Mesothelial cell of epicardium (in vitro differentiated cells): ENCODE data around the gene ADAM29. TPM values are rescaled to one million over a fixed set of nuclear protein-coding genes. Genes with fewer than 3 reads are reported as not detected.

Experiments used
- DNase-seq, 2 experiments: peaks; one replicate each; pipeline ENCODE4 v3.0.0; 2021; ENCODE audit warnings: low spot score in 2 of 2; ENCODE audit not compliant: unreplicated experiment in 2 of 2
- H3K27ac Mint-ChIP-seq: 2 replicates; pipeline ENCODE4 v1.8.0; 2021; ENCODE audit warnings: mixed read lengths
- H3K27me3 Mint-ChIP-seq: 2 replicates; pipeline ENCODE4 v1.8.0; 2021; ENCODE audit warnings: low read depth, mixed read lengths
- H3K36me3 Mint-ChIP-seq: 2 replicates; pipeline ENCODE4 v1.8.0; 2021; ENCODE audit warnings: mixed read lengths
- H3K4me1 Mint-ChIP-seq: 2 replicates; pipeline ENCODE4 v1.8.0; 2021; ENCODE audit warnings: mixed read lengths
- H3K4me3 Mint-ChIP-seq: 2 replicates; pipeline ENCODE4 v1.8.0; 2021; ENCODE audit warnings: mild to moderate bottlenecking, moderate library complexity, mixed read lengths
- H3K9me3 Mint-ChIP-seq: 2 replicates; pipeline ENCODE4 v1.8.0; 2021; ENCODE audit warnings: mixed read lengths
- total RNA-seq: library from RNA; stranded (reverse); gene quantifications from 3 replicates; pipeline ENCODE4 v1.2.1, GENCODE V29; 2021
- TF ChIP-seq, protein P1 (sequence below): fragments of 200-600 bp; sonication (generic); IDR thresholded peaks from one replicate; pipeline ENCODE4 v1.5.0; 2021; ENCODE audit warnings: antibody characterized with exemption; ENCODE audit not compliant: unreplicated experiment

Gene ADAM29
- total RNA-seq, 1 donor from 2014 or later: not detected

DNA sequence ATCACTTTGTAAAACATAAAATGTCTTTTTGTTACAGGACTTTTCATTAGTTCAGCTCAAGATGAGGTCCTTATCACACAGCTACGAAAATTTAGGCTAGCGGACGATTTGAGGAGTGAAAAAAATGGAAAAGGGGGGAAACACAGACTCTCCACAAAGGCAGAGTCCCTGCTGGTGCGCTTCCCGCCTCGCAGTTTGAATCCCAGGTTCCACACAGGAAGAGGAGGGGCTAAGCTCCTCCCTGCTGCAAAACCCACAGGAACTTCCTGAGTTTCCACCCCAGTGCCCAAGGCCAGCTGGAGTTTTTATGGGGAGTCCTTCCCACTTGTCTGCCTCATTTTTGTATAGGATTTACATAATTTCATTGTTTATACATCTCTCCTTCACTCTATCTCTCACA lies 11.2 kb downstream of the ADAM29 start:
- no peaks in the 10 kb centered on the region for H3K36me3 Mint-ChIP-seq
- no peak overlapping the region for H3K27ac Mint-ChIP-seq
- DNase-seq: no peak
- TF ChIP-seq, protein P1, sequence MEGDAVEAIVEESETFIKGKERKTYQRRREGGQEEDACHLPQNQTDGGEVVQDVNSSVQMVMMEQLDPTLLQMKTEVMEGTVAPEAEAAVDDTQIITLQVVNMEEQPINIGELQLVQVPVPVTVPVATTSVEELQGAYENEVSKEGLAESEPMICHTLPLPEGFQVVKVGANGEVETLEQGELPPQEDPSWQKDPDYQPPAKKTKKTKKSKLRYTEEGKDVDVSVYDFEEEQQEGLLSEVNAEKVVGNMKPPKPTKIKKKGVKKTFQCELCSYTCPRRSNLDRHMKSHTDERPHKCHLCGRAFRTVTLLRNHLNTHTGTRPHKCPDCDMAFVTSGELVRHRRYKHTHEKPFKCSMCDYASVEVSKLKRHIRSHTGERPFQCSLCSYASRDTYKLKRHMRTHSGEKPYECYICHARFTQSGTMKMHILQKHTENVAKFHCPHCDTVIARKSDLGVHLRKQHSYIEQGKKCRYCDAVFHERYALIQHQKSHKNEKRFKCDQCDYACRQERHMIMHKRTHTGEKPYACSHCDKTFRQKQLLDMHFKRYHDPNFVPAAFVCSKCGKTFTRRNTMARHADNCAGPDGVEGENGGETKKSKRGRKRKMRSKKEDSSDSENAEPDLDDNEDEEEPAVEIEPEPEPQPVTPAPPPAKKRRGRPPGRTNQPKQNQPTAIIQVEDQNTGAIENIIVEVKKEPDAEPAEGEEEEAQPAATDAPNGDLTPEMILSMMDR: no peak
- H3K9me3 Mint-ChIP-seq: peaks cover 6% of the 10 kb centered on the region
- peaks cover 30% of the 10 kb centered on the region for H3K4me1 Mint-ChIP-seq
- H3K27me3 Mint-ChIP-seq: no peaks in the 10 kb centered on the region
- no peak overlapping the region for H3K4me3 Mint-ChIP-seq

DNA sequence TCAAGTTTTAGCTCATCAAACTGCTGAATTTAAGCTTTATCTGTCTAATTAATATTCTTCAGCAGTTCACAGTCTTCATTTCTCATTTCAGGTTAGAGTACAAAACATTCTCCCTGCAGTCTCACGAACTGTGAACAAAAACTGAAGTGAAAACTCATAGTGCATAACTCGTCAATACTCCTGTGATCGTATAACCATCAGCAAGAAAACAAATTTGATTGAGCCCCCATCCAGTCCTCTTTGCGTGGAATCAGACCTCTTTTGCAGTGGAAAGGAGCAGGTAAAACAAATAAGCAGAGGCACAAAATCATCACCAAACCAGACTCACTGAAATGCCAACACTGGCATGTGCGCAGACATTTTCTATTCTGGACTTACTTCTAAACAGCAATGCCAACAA lies 12.7 kb downstream of the ADAM29 start:
- no peak overlapping the region for H3K4me3 Mint-ChIP-seq
- H3K36me3 Mint-ChIP-seq: no peaks in the 10 kb centered on the region
- TF ChIP-seq, protein P1: no peak
- no peak for DNase-seq
- H3K4me1 Mint-ChIP-seq: peaks cover 22% of the 10 kb centered on the region
- peaks cover 6% of the 10 kb centered on the region for H3K9me3 Mint-ChIP-seq
- no peak overlapping the region for H3K27ac Mint-ChIP-seq
- no peaks in the 10 kb centered on the region for H3K27me3 Mint-ChIP-seq

DNA sequence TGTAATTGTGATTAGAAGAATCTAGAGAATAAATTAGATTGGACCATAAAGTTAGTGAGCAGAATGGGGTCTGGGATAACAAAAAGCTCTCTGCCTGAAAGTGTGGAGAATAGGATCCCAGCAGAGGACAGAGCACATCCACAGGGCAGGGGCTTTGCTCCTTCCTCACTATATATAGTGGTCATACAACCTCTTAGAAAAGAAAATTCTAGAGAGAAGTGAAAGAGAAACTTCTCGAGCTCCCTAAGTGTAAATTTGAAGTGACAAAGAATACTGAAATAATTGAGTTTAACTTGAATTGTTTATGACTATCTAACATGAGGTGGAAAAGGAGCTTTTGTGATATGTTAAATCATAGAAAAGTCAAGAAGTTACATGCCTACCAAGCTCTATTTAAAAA lies 14.9 kb downstream of the ADAM29 start:
- DNase-seq: no peak
- Mint-ChIP-seq H3K27me3 (no peaks in the 10 kb centered on the region), H3K4me1 (peaks cover 10% of the 10 kb centered on the region), H3K27ac (no peak overlapping the region), H3K9me3 (peaks cover 6% of the 10 kb centered on the region), H3K36me3 (no peaks in the 10 kb centered on the region), H3K4me3 (no peak overlapping the region)
- TF ChIP-seq, protein P1: no peak

DNA sequence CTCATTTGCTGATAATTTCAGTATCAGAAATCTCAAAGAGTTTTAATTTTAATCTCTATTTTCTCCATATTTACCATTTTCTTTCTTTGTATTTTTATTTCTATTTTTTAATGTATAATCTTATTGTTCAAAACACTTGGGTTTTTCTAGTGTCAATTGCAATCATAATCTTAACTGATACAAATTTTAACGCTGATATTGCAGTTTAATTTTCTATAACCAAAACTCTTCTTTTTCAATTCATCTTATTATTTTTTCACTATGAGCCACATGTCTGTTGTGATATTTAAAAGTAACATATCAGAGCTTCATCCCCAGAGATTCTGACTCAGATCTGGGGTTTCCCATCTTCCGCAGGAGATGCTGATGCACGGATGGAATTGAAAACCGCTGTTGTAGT lies 16.2 kb downstream of the ADAM29 start:
- Mint-ChIP-seq H3K27me3 (no peaks in the 10 kb centered on the region), H3K4me1 (no peaks in the 10 kb centered on the region), H3K4me3 (no peak overlapping the region), H3K27ac (no peak overlapping the region), H3K9me3 (peaks cover 6% of the 10 kb centered on the region), H3K36me3 (no peaks in the 10 kb centered on the region)
- TF ChIP-seq, protein P1: no peak
- DNase-seq: no peak

DNA sequence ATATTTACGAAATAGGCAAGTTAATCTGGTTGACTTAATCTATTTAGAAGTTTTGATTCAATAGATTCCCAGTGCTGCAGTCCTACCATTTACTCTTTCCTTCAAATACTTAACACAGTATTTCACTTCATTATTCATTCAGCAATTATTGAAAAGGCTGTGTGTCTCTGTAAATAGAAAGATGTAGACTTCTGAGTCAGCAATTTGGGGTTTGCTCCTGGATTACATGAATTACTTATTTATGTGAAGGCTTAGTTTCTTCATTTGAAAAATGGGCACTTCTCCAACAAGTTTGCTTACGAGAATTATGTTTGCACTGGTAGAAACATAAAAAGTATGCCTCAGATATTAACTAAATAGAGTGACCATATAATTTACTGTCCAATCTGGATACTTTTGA lies 17.4 kb downstream of the ADAM29 start:
- Mint-ChIP-seq H3K36me3 (no peaks in the 10 kb centered on the region), H3K9me3 (peaks cover 6% of the 10 kb centered on the region), H3K27ac (no peak overlapping the region), H3K27me3 (no peaks in the 10 kb centered on the region), H3K4me1 (no peaks in the 10 kb centered on the region), H3K4me3 (no peak overlapping the region)
- DNase-seq: no peak
- TF ChIP-seq, protein P1: no peak

DNA sequence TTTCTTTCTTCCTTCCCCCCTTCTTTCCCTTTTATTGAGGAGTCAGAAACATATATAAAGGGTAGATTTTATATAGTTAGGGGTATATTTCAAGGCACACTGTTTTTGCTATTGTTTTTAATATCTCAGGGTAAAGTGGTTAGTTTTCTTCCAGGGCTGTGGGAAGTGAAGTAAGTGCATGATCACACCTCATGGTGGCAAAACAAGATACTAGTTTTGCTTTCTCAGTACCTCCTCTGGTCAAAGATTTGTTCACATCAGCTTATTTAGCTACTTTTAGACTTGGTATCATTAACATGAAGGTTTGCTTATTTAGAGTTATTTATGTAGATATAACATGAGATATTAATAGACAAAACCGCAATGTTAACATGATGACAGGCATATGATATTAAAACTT lies 21.8 kb downstream of the ADAM29 start:
- Mint-ChIP-seq H3K36me3 (no peaks in the 10 kb centered on the region), H3K4me3 (no peak overlapping the region), H3K4me1 (no peaks in the 10 kb centered on the region), H3K27ac (no peak overlapping the region), H3K27me3 (no peaks in the 10 kb centered on the region), H3K9me3 (peaks cover 22% of the 10 kb centered on the region)
- DNase-seq: no peak
- TF ChIP-seq, protein P1: no peak
